NB4 (cell line): ENCODE measurements around the gene PRSS1.

Experiments
- CTCF ChIP-seq: IDR thresholded peaks from one replicate; pipeline ENCODE4 v1.5.1; 2012; ENCODE audit warnings: low read depth, low read length
- POLR2A ChIP-seq: IDR thresholded peaks from 2 replicates; pipeline ENCODE4 v1.6.1; 2011; ENCODE audit warnings: mild to moderate bottlenecking; ENCODE audit not compliant: insufficient read length; ENCODE audit errors: extremely low read depth

- TF ChIP-seq POLR2A (no peak), CTCF (no peak)
Measured at GRCh38 chr7:142720172-142720773, 29.0 kb upstream of the PRSS1 start.
